Right renal pelvis (tissue), 4 donors: ENCODE data around the gene ZC3H11A. TPM values are rescaled to one million over a fixed set of nuclear protein-coding genes. Genes with fewer than 3 reads are reported as not detected.
A peak's percentile ranks its signal among the peaks of the same experiment; 100 is the strongest.
"Not testable (repeated sequence)": the region's sequence is repeated elsewhere in the genome, so short reads cannot be mapped to it uniquely, and the experiment has no call there.

ENCODE experiments used
- DNase-seq, 4 donors: peaks; one replicate each; pipeline ENCODE4 v3.0.0-alpha.2; 2013; ENCODE audit warnings: low read depth in 4 of 4, low spot score in 3 of 4, missing footprints in 1 of 4
- polyA plus RNA-seq, 4 donors: library from polyadenylated mRNA; unstranded; fragments of 120-200 nt; gene quantifications; one replicate each; pipeline ENCODE4 v1.2.1, GENCODE V29; 2013; ENCODE audit not compliant: insufficient read length in 4 of 4

ZC3H11A gene
- polyA plus RNA-seq, result 100 to 1,000 TPM; 134 to 157 (median 140) TPM

DNA sequence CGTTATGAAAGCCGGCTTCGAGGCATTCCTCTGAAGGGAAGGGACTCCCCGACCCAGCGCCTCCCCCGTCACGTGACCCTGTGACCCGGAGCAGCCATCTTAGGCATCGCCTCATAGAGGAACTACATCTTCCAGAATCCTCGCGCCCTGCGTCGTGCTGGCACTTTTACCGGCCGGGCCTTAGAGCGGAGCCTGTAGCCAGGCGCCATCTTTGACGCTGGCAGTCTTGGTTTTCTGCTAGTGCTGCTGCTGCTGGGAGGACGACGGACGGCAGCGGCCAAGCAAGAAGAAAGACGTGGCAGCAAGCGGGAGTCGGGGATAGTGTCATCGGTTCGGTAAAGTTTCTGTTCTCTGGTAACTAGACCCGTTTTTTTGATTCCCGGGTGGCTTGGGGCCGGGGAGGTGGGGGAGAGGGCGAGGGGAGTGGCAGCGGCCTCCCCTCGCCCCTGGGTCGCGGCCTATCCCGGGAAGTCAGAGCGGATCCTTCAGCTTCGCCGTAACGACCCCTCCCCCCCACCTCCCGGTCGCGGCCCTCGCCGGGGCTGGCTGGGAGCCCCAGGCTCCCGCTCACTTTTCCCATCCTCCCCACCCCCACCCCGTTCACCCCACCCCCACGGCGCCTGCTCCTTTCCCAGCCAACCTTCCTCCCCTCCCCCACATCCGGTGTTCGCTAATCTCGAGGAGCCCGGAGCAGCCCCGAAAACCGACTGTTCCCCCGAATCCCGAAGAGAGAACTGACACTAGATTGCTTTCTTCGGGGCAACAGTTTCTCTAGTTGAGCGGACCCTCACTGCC lies at the start of gene ZC3H11A, which contains the start of gene ZBED6:
Gene ZC3H11A (plus strand): TSS at position 183 of the 795 bp plus-strand sequence. CDS start 21,448 bp downstream, outside the sequence.
Gene ZBED6 (plus strand): TSS at position 183 of the 795 bp plus-strand sequence. CDS start 1,900 bp downstream, outside the sequence.
- peak; percentile 91 to 97 (median 96) for DNase-seq

DNA sequence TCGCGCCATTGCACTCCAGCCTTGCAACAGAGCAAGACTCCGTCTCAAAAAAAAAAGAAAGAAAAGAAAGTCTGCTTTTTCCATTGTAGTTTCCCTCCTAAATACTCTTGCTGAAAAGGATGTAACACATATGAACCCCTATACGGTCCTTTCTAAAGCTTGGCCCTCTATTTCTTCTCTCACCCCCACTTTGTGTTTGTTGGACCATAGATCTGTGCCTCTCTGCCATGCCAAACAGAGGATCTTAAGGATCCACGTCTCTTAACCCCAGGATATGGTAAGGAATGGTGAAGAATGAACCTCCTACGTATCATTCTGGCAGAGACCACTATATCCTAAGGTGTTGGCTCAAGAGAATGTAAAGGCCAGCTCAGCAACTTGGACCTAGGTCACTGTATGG lies 49.1 kb upstream of the ZC3H11A start:
- DNase-seq, result no peak

DNA sequence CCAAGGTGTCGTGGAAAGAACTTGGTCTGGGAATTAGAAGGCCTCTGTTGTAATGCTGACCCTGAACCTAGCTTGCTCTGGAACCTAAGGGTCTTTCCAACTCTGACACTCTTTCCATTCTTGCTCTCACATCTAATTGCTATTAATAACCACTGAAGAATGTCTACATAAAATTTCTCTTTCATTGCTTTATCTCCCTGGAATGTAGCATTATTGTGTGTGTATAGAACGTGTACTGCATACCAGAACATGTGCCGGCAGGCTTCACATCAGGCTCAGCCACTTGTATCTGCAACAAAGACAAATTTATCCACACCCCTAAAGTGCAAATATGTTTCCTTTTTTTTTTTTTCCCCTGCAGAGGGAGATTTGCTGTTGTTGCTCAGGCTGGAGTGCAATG lies 44.4 kb upstream of the ZC3H11A start:
- DNase-seq, result no peak

DNA sequence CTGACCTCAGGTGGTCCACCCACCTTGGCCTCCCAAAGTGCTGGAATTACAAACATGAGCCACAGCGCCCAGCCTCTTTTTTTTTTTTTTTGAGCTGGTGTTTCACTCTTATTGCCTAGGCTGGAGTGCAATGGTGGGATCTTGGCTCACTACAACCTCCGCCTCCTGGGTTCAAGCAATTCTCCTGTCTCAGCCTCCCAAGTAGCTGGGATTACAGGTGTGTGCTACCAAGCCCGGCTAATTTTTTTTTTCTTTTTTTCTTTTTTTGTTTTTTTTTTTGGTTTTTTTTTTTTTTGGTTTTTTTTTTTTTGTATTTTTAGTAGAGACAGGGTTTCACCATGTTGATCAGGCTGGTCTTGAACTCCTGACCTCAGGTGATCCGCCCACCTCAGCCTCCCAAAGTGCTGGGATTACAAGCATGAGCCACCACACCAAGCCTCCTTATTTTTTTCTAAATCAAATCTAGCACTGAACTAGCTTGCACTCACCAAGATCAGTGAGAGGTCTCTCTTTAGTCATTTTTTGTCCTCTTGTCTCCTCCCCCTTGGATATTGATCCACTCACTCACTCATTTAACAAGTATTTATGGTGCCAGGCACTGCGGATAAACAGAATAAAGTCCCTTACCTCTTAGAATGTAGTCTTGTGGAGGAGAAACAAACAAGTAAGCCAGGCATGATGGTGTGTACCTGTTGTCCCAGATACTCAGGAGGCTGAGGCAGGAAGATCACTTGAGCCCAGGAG lies 43.6 kb upstream of the ZC3H11A start:
- not testable (repeated sequence) for DNase-seq

DNA sequence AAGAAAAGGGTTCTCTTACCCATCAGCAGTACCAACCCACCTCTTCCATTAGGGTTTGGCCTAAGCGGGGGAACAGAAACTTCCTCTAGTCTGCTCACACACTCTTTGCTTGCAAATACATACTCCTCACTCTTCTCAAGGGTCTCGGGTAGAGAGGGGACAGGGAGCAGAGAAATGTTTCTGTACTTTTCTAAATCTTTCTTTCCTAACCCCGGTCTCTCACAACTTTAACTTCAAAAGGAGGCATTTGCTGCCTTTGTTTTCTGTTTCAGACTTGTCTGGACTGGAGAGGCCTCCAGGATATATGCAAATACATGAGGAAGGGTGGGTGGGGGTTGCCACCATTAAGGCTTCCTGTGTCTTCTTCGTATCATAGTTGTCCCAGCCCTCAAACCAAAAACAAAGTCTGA lies 41.0 kb upstream of the ZC3H11A start:
- no peak for DNase-seq

DNA sequence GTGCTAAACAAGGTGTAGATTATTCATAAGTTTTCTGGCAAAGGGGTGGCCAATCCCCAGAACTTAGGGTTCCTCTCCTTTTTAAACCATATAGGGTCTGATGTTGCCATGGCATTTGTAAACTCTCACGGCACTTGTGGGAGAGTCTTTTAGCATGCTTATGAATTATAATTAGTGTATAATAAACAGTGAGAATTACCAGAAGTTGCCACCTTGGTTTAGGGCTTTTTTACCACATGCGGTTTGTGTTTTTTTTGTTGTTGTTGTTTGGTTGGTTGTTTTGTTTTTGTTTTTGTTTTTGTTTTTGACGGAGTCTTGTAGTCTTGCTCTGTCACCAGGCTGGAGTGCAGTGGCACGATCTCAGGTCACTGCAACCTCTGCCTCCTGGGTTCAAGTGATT lies 39.4 kb upstream of the ZC3H11A start:
- DNase-seq, result no peak

DNA sequence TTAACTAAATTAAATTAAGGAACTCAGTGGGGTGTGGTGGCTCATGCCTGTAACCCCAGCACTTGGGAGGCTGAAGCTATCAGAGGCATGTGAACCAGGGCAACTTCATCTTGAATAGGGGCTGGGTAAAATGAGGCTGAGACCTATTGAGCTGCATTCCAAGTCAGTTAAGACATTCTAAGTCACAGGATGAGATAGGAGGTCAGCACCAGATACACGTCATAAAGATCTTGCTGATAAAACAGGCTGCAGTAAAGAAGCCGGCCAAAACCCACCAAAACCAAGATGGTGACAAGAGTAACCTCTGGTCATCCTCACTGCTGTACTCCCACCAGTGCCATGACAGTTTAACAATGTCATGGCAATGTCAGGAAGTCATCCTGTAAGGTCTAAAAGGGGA lies 36.7 kb upstream of the ZC3H11A start:
- DNase-seq, result not testable (repeated sequence)

DNA sequence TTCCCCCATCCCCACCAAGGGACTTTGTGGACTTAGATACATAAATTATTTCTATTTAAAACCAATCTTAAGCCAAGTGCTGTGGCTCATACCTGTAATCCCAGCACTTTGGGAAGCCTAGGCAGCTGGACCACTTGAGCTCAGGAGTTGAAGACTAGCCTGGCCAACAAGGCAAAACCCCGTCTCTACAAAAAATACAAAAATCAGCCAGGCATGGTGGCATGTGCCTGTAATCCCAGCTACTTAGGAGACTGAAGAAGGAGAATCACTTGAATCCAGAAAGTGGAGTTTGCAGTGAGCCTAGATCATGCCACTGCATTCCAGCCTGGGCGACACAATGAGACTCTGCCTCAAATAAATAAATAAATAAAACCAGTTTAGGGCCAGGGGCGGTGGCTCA lies 34.9 kb upstream of the ZC3H11A start:
- DNase-seq, result no peak

DNA sequence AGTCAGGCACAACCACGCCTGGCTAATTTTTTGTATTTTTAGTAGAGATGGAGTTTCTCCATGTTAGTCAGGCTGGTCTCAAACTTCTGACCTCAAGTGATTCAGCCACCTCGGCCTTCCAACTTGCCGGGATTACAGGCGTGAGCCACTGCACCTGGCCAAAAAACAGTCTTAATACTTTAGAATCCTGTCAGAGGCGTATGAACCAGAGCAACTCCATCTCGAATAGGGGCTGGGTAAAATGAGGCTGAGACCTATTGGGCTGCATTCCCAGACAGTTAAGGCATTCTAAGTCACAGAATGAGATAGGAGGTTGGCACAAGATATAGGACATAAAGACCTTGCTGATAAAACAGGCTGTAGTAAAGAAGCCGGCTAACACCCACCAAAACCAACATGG lies 33.5 kb upstream of the ZC3H11A start:
- not testable (repeated sequence) for DNase-seq

DNA sequence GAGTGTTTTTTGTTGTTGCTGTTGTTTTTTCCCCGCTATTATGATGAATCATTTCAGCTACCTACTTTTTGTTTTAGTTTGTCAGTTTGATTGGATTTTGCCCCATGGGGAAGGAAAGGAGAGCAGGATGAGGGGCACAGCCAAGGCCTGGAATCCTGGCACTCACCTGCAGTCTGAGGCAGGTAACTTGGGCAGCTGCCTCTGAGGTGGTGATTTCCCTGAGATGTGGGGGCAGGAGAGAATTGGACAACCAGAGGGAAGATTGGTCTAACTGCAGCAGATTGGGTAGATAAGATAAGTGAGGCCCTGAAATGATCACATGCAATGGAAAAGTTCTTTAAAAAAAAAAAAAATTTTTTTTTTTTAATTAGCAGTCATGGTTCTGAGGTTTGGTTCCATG lies 31.9 kb upstream of the ZC3H11A start:
- no peak for DNase-seq

DNA sequence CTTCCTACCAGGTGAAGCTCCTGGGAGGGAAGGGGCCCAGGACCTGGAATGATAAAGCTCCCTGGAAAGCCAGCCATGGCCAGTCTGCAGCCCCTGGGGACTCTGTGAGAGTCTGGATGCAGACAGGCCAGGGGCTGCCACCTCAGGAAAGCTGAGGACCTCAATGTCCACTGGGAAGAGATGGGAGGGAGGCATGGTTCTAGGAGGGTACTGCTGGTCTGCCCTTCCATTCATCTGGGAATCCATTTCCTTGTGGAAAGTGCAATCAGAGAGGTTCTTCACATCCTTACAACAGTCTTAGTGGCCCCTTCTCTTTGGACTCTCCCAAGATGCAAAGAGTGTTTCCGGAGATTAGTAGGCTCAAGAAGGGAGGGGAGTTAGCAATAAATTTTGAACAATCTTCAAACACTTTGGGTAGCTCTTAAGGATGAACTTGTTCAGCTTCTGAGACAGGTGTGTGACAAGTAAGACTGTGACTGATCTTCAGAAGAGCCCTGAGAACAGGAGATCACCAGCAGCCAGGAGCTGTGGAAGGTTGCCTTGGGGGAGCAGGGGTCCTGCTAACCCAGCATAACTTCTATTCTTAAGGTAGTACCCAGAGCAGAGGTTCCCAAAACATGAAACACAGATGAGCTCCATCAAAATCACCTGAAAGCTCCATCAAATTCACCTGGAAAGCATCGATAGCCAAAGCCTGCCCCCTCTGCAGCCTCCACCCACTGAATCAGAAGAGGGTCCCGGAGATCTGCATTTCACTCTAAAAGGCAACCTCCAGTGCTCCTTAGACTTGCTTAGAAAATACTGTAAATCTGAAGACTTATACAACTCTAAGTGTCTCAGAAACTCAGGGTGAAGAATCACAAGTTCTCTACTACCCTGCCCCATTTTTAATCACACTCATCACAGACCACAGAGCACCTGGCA lies 31.1 kb upstream of the ZC3H11A start:
- no peak for DNase-seq

DNA sequence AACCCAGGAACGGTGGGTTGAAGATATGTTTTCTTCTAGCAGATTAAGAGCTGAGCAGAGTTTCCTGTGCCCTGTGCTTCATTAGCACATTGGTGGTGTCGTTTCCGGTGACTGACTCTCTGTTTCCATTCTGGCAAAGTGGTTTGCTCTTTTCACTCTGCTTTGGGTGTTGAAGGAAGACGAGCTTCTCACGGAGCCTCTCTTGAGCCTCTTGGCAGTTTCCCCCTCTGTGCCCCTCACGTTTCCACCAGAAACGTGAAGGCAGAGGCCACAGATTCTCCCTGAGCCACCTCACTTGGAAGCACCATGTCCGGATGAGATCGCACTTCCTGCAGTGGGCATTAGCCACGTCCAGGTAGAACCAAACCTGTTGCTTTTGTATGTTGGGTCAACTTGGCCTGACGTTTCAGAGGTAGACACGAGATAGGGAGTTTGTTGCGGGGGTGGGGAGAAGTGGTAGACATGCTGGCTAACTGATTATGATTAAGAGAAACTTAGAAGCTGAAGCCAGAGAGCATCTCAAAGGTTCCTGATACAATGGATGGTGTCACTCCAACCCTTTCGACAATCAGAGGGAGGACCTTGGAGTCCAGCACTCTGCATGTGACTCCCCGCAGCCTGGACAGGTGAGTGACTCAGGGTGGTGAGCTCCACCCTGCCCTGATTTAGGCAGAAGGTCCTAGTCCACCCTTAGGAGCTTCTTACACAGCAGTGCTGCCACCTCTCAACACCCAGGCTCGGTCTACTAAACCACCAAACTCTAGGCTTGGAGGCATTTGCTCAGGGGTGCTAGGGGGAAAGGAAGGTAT lies 30.2 kb upstream of the ZC3H11A start, which contains the start of gene LAX1:
Gene LAX1 (plus strand): TSS at position 155 of the 809 bp plus-strand sequence. CDS start 383 bp downstream, at position 538.
- DNase-seq, result no peak

DNA sequence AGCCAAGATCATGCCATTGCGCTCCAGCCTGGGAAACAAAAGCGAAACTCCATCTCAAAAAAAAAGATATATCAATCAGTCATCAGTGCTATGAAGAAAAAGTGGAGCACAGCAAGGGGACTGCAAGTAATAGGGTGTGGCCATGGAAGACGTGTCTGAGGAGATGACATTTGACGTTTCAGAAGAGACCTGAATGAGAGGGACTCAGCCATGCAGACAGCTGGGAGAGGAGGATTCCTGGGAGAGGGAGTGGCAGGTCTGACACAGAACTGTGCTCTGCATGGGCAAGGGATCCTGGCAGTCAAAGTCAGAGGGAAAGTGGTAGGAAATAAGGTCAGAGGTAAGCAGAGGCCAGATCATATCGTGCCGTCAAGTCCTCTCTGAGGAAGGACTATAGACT lies 27.2 kb upstream of the ZC3H11A start:
- DNase-seq, result no peak

DNA sequence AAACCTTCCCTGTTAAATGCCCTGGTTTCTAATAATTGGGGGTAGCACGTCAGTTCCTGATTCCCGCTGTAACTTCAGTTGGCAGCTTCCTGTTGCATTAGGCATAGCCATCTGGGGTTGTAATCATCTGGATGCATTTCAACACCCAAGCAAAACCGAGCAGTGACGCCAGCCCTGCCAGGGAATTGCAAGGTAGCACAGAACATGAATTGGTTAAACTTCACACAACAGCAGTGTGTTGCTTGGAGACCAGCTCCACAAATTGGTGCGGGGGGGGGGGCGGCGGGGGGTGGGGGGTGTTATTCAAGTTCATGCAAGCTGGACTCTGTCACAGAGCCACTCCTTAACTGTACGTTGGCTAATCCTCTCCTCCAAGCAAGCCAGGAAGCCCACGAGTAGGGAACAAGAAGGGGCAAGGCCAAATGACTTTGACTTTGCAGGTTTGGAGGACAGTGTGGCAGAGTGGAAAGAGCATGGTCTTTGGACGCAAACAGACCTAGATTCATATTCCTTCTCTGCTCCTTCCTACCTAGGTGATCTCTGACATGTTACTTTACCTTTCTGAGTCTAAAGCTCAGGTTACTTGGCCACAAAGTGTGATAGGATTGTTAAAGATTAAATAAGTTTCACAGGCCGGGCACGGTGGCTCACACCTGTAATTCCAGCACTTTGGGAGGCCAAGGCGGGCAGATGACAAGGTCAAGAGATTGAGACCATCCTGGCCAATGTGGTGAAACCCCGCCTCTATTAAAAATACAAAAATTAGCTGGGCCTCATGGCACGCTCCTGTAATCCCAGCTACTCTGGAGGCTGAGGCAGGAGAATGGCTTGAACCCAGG lies 25.7 kb upstream of the ZC3H11A start:
- DNase-seq, result peak; percentile 44 to 74 (median 64)

DNA sequence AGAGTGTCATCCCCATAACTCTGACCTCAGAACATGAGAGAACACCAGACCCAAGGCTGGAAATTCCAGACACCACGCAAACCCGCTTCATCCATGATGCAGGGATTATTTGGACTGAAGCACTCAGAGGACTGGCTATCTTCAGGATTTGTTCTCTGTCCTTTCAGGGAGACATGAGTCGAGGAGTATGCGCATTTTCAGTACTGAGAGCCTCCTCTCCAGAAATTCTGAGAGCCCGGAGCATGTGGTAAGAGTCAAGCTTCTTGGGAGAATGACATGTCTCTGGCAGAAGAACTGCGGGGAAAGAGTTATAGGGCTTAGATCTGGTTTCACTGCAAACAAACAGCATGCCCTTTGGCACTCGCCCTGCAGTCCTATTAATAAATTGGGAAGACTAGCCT lies 23.5 kb upstream of the ZC3H11A start:
- DNase-seq, result no peak

DNA sequence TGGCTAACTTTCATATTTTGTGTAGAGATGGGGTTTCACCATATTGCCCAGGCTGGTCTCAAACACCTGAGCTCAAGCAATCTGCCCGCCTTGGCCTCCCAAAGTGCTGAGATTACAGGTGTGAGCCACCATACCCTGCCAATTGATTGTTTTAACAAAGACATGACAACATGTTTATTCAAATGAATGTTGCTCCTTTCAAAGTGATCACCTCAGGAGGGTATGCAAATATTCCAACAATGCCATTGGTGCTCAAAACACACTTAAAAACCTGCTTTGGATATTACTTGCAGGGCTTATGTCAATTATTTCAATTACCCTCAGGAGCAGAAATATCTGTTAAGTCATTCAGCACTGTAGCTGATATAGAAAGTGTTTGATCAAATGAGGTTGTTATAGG lies 22.6 kb upstream of the ZC3H11A start:
- no peak for DNase-seq

DNA sequence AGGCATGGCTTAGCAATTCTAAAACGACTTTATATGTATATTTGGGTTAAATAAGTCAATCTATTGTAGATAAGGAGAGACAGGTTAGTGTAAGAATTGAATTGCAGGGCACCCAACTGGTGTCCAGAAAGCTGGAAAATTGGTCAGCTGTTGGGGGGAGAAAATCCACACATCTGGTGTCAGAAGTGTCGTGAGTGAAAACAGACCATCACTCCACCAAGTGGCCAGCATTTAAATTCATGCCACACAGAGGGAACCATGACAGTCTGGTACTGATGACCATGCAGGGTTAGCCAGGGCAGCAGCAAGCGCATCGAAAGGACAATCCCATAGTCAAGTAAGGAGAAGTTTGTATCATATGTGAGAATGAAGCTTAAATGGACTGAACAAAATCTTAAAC lies 18.8 kb upstream of the ZC3H11A start:
- no peak for DNase-seq

DNA sequence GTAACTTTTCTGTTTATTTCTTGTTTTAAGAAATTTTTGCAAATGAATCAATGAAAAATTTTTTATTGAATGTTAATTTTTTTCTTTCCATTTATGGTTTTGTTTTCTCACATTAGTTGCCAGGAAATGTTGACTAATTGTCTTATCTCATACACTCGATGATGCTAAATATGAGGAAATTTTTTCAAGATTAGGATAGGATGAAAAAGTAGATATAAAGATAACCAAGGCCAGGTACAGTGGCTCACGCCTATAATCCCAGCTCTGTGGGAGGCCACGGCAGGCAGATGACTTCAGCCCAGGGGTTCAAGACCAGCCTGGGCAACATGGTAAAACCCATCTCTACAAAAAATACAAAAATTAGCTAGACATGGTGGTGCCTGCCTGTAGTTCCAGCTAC lies 17.8 kb upstream of the ZC3H11A start:
- no peak for DNase-seq

DNA sequence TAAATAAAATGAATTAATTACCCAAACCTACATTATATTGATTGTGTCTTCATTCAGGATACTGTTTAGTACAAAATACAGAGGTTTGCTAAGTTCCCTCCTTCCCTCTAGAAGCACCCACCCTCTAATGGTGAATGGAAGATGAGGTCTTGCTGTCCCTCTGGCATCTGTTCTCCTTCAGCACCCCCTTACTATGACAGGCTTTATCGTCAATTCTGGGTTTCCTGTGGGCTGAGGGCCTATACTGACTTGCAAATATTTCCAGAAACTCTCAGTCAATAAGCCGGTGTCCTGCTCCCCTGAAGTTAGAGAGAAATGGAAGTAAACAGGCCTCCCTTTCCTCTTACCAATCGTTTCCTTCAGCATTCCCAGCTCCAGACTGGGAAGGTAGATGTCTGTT lies 17.3 kb upstream of the ZC3H11A start:
- DNase-seq, result no peak
